PFSK-1 (cell line): ENCODE measurements around the gene LRRC4.

Experiments
- FOXP2 ChIP-seq: optimal IDR thresholded peaks from 2 replicates; pipeline ENCODE3; 2011; ENCODE audit warnings: borderline replicate concordance, control low read depth, inconsistent platforms; ENCODE audit not compliant: insufficient read depth; ENCODE audit errors: extremely low read length, extremely low read depth
- POLR2AphosphoS5 ChIP-seq: IDR thresholded peaks from 2 replicates; pipeline ENCODE4 v1.6.1; 2012; ENCODE audit warnings: low read depth, mild to moderate bottlenecking, control low read depth, low read length, moderate library complexity
- REST ChIP-seq, 2 experiments: IDR thresholded peaks; 2 replicates each; pipeline versions ENCODE4 v1.6.1 to v1.8.0; 2011 to 2012; ENCODE audit warnings: low read depth in 2 of 2, low read length in 2 of 2, control low read depth in 1 of 2, inconsistent platforms in 1 of 2, mild to moderate bottlenecking in 1 of 2, moderate library complexity in 1 of 2; ENCODE audit not compliant: insufficient read depth in 1 of 2
- SIN3A ChIP-seq: IDR thresholded peaks from 2 replicates; pipeline ENCODE4 v1.6.1; 2012; ENCODE audit warnings: mild to moderate bottlenecking, low read length, moderate library complexity, borderline replicate concordance; ENCODE audit not compliant: insufficient read depth
- TAF1 ChIP-seq: IDR thresholded peaks from 2 replicates; pipeline ENCODE4 v1.6.1; 2012; ENCODE audit warnings: low read length, control low read depth, borderline replicate concordance; ENCODE audit not compliant: insufficient read depth

Gene LRRC4

GRCh38 chr7:128057909-128058308 lies 26.7 kb upstream of the LRRC4 start:
- TF ChIP-seq FOXP2 = no peak
- no peak for TF ChIP-seq REST (IDR thresholded peaks at IDR 0.05; ENCODE audit: insufficient read depth in 1 of 2, low read depth in 2 of 2, low read length in 2 of 2)
- no peak for TF ChIP-seq POLR2AphosphoS5
- TF ChIP-seq TAF1 = no peak
- no peak for TF ChIP-seq SIN3A

GRCh38 chr7:128056901-128057300 lies 25.7 kb upstream of the LRRC4 start:
- no peak for TF ChIP-seq TAF1
- no peak for TF ChIP-seq REST (IDR thresholded peaks at IDR 0.05; ENCODE audit: insufficient read depth in 1 of 2, low read depth in 2 of 2, low read length in 2 of 2)
- no peak for TF ChIP-seq SIN3A
- TF ChIP-seq FOXP2 = no peak

GRCh38 chr7:128055637-128056036 lies 24.4 kb upstream of the LRRC4 start:
- TF ChIP-seq FOXP2 (no peak), SIN3A (no peak), TAF1 (no peak)

- no peak for TF ChIP-seq SIN3A
Measured at GRCh38 chr7:128054511-128054910, 23.3 kb upstream of the LRRC4 start.

- TF ChIP-seq FOXP2 = no peak
- TF ChIP-seq REST (IDR thresholded peaks at IDR 0.05; ENCODE audit: insufficient read depth in 1 of 2, low read depth in 2 of 2, low read length in 2 of 2) = no peak
- no peak for TF ChIP-seq SIN3A
- TF ChIP-seq POLR2AphosphoS5 = no peak
- TF ChIP-seq TAF1 = no peak
Measured at GRCh38 chr7:128053991-128054390, 22.8 kb upstream of the LRRC4 start.

- TF ChIP-seq TAF1 (no peak), SIN3A (no peak), REST (IDR thresholded peaks at IDR 0.05; ENCODE audit: insufficient read depth in 1 of 2, low read depth in 2 of 2, low read length in 2 of 2) (no peak)
Measured at GRCh38 chr7:128053023-128053422, 21.8 kb upstream of the LRRC4 start.
